ENCODE measurements around the gene CMTM1.

DNA sequence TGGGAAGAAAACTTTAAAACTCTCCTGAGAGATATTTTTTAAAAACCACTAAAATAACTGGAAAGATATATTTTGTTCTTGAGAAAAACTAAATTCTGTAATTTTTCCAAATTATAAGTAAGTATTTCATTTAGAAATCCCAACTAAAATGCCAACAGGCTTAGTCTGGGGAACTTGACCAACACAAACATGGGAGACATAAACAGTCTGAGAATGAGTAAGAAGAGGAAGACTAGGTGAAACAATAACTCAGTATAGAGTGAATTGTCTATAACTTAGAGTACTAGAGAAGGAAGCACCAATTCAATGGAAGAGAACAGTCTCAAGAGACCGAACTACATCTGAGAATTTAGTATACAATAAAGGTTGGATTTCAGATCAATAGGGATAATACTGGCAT is 2.9 kb downstream of the CMTM1 start:
- TF ChIP-seq, protein P1, sequence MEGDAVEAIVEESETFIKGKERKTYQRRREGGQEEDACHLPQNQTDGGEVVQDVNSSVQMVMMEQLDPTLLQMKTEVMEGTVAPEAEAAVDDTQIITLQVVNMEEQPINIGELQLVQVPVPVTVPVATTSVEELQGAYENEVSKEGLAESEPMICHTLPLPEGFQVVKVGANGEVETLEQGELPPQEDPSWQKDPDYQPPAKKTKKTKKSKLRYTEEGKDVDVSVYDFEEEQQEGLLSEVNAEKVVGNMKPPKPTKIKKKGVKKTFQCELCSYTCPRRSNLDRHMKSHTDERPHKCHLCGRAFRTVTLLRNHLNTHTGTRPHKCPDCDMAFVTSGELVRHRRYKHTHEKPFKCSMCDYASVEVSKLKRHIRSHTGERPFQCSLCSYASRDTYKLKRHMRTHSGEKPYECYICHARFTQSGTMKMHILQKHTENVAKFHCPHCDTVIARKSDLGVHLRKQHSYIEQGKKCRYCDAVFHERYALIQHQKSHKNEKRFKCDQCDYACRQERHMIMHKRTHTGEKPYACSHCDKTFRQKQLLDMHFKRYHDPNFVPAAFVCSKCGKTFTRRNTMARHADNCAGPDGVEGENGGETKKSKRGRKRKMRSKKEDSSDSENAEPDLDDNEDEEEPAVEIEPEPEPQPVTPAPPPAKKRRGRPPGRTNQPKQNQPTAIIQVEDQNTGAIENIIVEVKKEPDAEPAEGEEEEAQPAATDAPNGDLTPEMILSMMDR (IDR thresholded peaks at IDR 0.05 in 2 of 3, conservative IDR thresholded peaks at IDR 0.05 in 1 of 3; ENCODE audit: borderline replicate concordance in 1 of 3, insufficient read depth in 1 of 3, low read depth in 2 of 3, low read length in 2 of 3) = no peak
- no peak for TF ChIP-seq POLR2A (IDR thresholded peaks at IDR 0.05; ENCODE audit: borderline replicate concordance, extremely low read depth, insufficient read depth, insufficient read length)
